ENCODE data around the gene FSIP2.

DNA sequence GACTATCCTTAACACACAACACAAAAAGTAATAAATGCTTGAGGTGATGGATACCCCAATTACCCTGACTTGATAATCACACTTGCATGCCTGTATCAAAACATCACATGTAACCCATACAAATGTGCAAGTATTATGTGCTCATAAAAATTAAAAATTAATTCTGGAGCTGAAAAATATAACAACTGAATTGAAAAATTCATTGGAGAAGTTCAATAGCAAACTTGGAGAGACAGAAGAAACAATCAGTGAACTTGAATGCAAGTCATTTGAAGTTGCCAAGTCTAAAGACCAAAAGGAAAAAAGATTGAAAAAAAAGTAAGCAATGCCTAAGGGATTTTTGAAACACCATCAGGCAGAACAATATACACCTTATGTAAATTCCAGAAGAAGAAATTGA, 79.4 kb downstream of the FSIP2 start:
- TF ChIP-seq CTCF (IDR thresholded peaks at IDR 0.05) (no peak), ZFX (IDR thresholded peaks at IDR 0.05; ENCODE audit: borderline replicate concordance) (no peak)

Measured in 22Rv1 (cell line).